GM19467 (cell line): ENCODE results near the gene MIS12.

Source experiments
- ATAC-seq: cut with Tn5 transposase; IDR thresholded peaks from one replicate; pipeline ENCODE4 v1.9.1; 2021; ENCODE audit warnings: mild to moderate bottlenecking, moderate library complexity; ENCODE audit not compliant: unreplicated experiment

Gene MIS12

GRCh38 chr17:5499476-5500231, 13.3 kb downstream of the MIS12 start:
- ATAC-seq: no peak

- ATAC-seq: no peak
Measured at GRCh38 chr17:5500247-5500588, 13.9 kb downstream of the MIS12 start.

GRCh38 chr17:5500589-5501391, 14.4 kb downstream of the MIS12 start:
- ATAC-seq: no peak

- no peak for ATAC-seq
Measured at GRCh38 chr17:5501685-5502084, 15.3 kb downstream of the MIS12 start.

- ATAC-seq: no peak
Measured at GRCh38 chr17:5502552-5502951, 16.2 kb downstream of the MIS12 start.

- ATAC-seq: no peak
Measured at GRCh38 chr17:5506307-5506706, 19.9 kb downstream of the MIS12 start.

GRCh38 chr17:5508810-5509209, 22.4 kb downstream of the MIS12 start:
- ATAC-seq: no peak

DNA sequence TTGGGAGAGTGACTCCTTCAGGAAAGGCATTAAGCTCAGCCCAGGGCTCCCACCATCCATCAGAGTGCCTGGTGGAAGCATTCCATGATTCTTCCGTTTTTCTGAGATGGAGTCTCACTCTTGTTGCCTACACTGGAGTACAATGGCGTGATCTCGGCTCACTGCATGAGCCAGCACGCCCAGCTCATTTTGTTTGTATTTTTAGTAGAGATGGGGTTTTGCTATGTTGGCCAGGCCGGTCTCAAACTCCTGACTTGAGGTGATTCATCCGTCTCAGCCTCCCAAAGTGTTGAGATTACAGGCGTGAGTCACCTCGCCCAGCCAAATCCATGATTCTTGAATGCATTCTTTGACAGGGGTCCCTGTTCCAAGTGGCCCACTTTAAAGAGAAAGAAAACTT, 23.1 kb downstream of the MIS12 start:
- ATAC-seq: no peak

DNA sequence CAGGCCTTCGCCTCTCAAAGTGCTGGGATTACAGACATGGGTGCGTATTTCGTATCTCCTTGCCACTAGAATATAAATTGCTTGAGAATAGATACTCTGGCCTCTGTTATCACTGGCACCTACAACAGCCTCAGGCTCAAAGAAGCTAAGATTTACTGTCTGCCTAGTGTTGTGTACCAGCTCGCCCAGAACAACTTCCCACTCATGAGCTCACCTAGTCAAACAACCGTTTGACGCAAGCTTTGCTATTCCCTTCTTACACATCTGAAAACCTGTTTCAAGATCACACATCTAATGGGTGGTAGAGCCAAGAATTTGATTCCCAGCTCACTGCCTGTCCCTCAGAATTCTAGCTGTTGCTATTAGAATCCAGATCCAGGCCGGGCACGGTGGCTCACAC, 24.4 kb downstream of the MIS12 start:
- ATAC-seq: no peak

- ATAC-seq: no peak
Measured at GRCh38 chr17:5511401-5512225, 25.2 kb downstream of the MIS12 start.

- no peak for ATAC-seq
Measured at GRCh38 chr17:5513628-5514027, 27.3 kb downstream of the MIS12 start.

- no peak for ATAC-seq
Measured at GRCh38 chr17:5514976-5515375, 28.6 kb downstream of the MIS12 start.

GRCh38 chr17:5516060-5516792, 29.9 kb downstream of the MIS12 start:
- ATAC-seq: no peak

DNA sequence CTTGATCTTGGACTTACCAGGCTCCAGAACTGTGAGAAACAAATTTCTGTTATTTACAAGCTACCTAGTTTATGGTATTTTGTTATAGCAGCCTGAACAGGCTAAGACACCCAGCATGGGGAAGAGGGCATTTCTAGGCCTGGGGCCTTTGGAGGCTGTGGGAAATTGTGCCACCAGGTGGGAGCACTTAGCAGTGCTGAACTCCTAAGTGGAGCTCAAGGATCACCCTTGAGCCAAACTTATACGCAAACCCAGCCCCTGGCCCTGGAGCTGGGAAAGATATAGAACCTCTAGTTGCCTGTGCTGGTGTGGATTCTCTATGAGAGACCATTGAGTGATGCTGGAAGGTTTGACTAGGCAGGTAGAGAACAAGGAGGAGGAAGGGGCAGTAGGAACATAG, 36.1 kb downstream of the MIS12 start:
- no peak for ATAC-seq

DNA sequence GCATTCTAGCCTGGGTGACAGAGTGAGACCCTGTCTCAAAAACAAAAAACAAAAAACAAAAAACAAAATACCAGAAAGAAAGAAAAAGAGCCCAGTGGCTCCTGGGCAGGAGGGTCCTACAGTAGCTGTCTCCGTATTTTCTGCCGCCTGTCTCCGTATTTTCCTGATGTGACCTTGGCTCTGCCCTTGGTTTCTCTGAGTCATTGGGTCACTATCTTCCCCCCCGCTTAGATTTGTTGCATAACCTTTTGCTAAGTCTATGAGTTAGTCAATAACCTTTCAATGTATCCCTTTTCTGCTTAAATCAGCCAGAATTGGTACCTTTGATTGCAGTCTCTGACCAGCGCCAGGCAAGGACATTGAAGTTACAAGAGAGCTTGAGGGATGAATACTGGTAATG, 36.9 kb downstream of the MIS12 start:
- no peak for ATAC-seq

DNA sequence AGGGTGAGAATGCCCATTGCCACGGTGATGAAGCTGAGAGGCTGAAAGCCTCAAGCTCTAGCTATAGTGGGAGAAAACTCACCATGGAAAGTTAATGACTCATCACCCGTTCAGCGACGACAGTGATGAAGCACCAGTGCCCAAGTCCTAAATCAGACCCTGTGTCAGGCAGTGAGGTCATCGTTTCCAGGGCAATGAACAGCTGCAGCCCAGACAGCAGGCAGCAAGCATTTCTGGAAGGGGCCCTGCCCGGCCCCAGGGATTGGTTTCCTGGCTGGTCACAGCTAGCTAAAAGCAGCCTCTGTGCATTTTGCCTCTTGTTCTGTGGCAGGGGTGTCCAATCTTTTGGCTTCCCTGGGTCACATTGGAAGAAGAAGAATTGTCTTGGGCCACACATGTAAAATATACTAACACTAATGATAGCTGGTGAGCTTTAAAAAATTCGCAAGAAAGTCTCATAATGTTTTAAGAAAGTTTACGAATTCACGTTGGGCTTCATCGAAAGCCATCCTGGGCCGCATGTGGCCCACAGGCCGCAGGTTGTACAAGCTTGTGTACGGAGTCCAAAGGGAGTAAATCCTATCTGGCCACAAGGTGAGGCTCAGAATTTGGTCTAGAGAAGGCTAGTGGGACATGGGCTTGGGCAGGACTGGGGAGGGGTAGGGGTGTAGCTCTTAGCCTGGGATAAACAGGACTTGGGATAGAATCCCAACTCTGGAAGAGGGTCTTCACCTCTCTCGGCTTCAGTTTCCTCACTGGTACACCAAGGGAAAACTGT, 40.6 kb downstream of the MIS12 start:
- ATAC-seq: no peak

DNA sequence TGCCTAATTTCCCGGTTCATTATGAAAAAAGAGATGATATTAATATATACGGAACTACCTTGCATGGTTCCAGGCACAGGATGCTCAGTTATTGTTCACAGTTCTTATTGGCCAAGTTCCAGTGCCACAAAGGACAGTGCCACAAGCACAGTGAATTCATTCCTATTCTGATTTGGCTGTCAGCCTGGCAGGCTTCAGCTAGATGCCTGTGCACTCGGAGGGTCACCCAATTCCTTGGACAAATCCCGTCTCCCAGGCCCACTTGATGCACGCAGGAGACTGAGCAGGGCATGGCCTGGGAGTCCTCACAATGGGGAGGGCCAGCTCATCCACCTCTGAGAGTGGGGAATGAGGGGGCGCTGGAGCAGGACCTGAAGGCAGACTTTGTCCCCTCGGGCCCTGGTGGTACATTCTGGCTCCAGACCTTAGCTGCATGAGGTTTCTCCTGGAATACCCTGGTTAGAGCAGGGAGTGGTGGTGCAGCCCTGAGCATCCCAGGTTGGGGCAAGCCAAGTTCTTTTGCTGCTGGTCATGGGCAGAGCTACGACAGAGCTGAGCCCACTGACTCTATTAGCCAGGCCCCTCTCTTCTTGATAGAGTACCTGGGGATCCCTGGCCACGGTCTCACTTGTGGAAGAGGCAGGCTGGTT, 41.4 kb downstream of the MIS12 start:
- no peak for ATAC-seq

GRCh38 chr17:5530265-5531084, 44.1 kb downstream of the MIS12 start:
- no peak for ATAC-seq

- no peak for ATAC-seq
Measured at GRCh38 chr17:5531085-5531418, 44.7 kb downstream of the MIS12 start.
